ENCODE data around the gene ADGRV1.

ADGRV1 gene

GRCh38 chr5:90983148-90983547 lies 424.6 kb downstream of the ADGRV1 start (continued):
- TF ChIP-seq ZNF610 (tag by site-specific recombination; IDR thresholded peaks at IDR 0.05; ENCODE audit: borderline replicate concordance), result 0 out of 2 replicates have a peak, but pooled peaks have one; percentile 54
- TF ChIP-seq ZNF521 (tag by site-specific recombination; IDR thresholded peaks at IDR 0.05), result no peak
- TF ChIP-seq ZNF214 (tag by site-specific recombination; IDR thresholded peaks at IDR 0.05; ENCODE audit: borderline replicate concordance), result no peak
- TF ChIP-seq ZBTB6 (tag by site-specific recombination; IDR thresholded peaks at IDR 0.05), result no peak
- no peak for TF ChIP-seq ZNF248 (tag by site-specific recombination; IDR thresholded peaks at IDR 0.05)
- peak; percentile 91 for TF ChIP-seq FEZF1 (tag by site-specific recombination; IDR thresholded peaks at IDR 0.05)
- TF ChIP-seq PRDM1 (tag by site-specific recombination; IDR thresholded peaks at IDR 0.05), result no peak
- TF ChIP-seq ZNF398 (tag by site-specific recombination; IDR thresholded peaks at IDR 0.05), result no peak
- TF ChIP-seq ZBTB10 (tag by site-specific recombination; IDR thresholded peaks at IDR 0.05), result no peak
- 0 out of 2 replicates have a peak, but pooled peaks have one; percentile 18 for TF ChIP-seq ZNF404 (tag by site-specific recombination; IDR thresholded peaks at IDR 0.05)
- no peak for TF ChIP-seq ZNF211 (tag by site-specific recombination; IDR thresholded peaks at IDR 0.05; ENCODE audit: low read depth)
- peak; percentile 63; the same call in 1 of the 2 replicates for TF ChIP-seq ZNF626 (tag by site-specific recombination; IDR thresholded peaks at IDR 0.05)
- no peak for TF ChIP-seq ZSCAN4 (tag by site-specific recombination; IDR thresholded peaks at IDR 0.05)
- no peak for TF ChIP-seq GLIS2 (tag by site-specific recombination; IDR thresholded peaks at IDR 0.05)
- TF ChIP-seq ZNF529 (tag by site-specific recombination; IDR thresholded peaks at IDR 0.05; ENCODE audit: insufficient replicate concordance), result no peak
- 0 out of 2 replicates have a peak, but pooled peaks have one; percentile 17 for TF ChIP-seq ZNF24 (tag by site-specific recombination; IDR thresholded peaks at IDR 0.05)
- no peak for TF ChIP-seq ZNF48 (tag by site-specific recombination; IDR thresholded peaks at IDR 0.05)
- peak; percentile 74 for TF ChIP-seq ZNF366 (tag by site-specific recombination; conservative IDR thresholded peaks at IDR 0.05)
- no peak for TF ChIP-seq ZBTB49 (tag by site-specific recombination; IDR thresholded peaks at IDR 0.05; ENCODE audit: low read depth)
- peak; percentile 77 for TF ChIP-seq SP7 (tag by site-specific recombination; IDR thresholded peaks at IDR 0.05)
- TF ChIP-seq ZSCAN18 (tag by site-specific recombination; IDR thresholded peaks at IDR 0.05), result 0 out of 2 replicates have a peak, but pooled peaks have one; percentile 76
- TF ChIP-seq BCL6B (tag by site-specific recombination; IDR thresholded peaks at IDR 0.05), result no peak
- no peak for TF ChIP-seq HOXA7 (CRISPR knock-in tag; IDR thresholded peaks at IDR 0.05; ENCODE audit: borderline replicate concordance)
- TF ChIP-seq TSHZ1 (tag by site-specific recombination; IDR thresholded peaks at IDR 0.05; ENCODE audit: borderline replicate concordance), result peak; percentile 70; the same call in 1 of the 2 replicates
